SK-N-SH (cell line): ENCODE results near the gene ABCC11. TPM values are rescaled to one million over a fixed set of nuclear protein-coding genes. Genes with fewer than 3 reads are reported as not detected.
A peak's percentile ranks its signal among the peaks of the same experiment; 100 is the strongest.

Experiments
- CTCF ChIA-PET: fragments of 300-600, 350-600 bp; formaldehyde crosslinking; extraction: SDS; loops from one replicate; lab custom pipeline; 2021; lab: Yijun Ruan, JAX
- POLR2A ChIA-PET: fragments of 350-600 bp; sonication (Branson Sonifier 250); formaldehyde crosslinking; extraction: SDS; loops from one replicate; lab custom pipeline; 2020; ENCODE audit warnings: antibody characterized with exemption, inconsistent platforms; lab: Yijun Ruan, JAX
- DNase-seq: peaks from one replicate; pipeline ENCODE4 v3.0.0; 2012
- H2AFZ ChIP-seq: fragments of 200-600 bp; sonication (generic); 2 replicates; pipeline ENCODE4 v1.8.1; 2016; ENCODE audit warnings: antibody characterized with exemption, mild to moderate bottlenecking, low read depth
- H3F3A ChIP-seq: fragments of 200-600 bp; sonication (generic); replicated peaks from 2 replicates; pipeline ENCODE3; 2016; ENCODE audit warnings: antibody characterized with exemption, mild to moderate bottlenecking; ENCODE audit not compliant: insufficient read depth
- H3K27ac ChIP-seq, 2 experiments: fragments of 200-500 bp in 1 of 2; fragments of 200-600 bp in 1 of 2; sonication (Bioruptor generic) in 1 of 2; sonication (generic), shearing (Covaris generic) in 1 of 2; 2 replicates each; pipeline versions ENCODE4 v1.5.1 to v1.6.1; 2014 to 2016; ENCODE audit warnings: low read depth in 2 of 2, inconsistent platforms in 1 of 2, low read length in 1 of 2, mild to moderate bottlenecking in 1 of 2, mixed read lengths in 1 of 2
- H3K27me3 ChIP-seq: fragments of 200-600 bp; sonication (generic), shearing (Covaris generic); 2 replicates; pipeline ENCODE4 v1.6.1; 2016; ENCODE audit warnings: mixed run types; ENCODE audit not compliant: insufficient read depth
- H3K36me3 ChIP-seq, 2 experiments: fragments of 200-500 bp in 1 of 2; fragments of 200-600 bp in 1 of 2; sonication (Bioruptor generic) in 1 of 2; sonication (generic) in 1 of 2; replicated peaks in 1 of 2; 2 replicates each; pipeline versions ENCODE3 to v1.5.1; 2014 to 2016; ENCODE audit warnings: low read length in 1 of 2, mild to moderate bottlenecking in 1 of 2; ENCODE audit not compliant: insufficient read depth in 2 of 2, control insufficient read depth in 1 of 2
- H3K4me1 ChIP-seq, 2 experiments: fragments of 200-500 bp in 1 of 2; fragments of 200-600 bp in 1 of 2; sonication (Bioruptor generic) in 1 of 2; sonication (generic), shearing (Covaris generic) in 1 of 2; 2 replicates each; pipeline versions ENCODE4 v1.5.1 to v1.6.1; 2014 to 2016; ENCODE audit warnings: low read depth in 1 of 2, low read length in 1 of 2, mixed run types in 1 of 2; ENCODE audit not compliant: insufficient read depth in 2 of 2, control insufficient read depth in 1 of 2
- H3K4me2 ChIP-seq: fragments of 200-600 bp; sonication (generic), shearing (Covaris generic); 2 replicates; pipeline ENCODE4 v1.6.1; 2017; ENCODE audit warnings: mixed run types
- H3K4me3 ChIP-seq, 2 experiments: fragments of 200-500 bp in 1 of 2; fragments of 200-600 bp in 1 of 2; sonication (Bioruptor generic) in 1 of 2; sonication (generic), shearing (Covaris generic) in 1 of 2; 2 replicates each; pipeline versions ENCODE4 v1.5.1 to v1.8.1; 2014 to 2016; ENCODE audit warnings: low read depth in 2 of 2, inconsistent platforms in 1 of 2, low read length in 1 of 2, mild to moderate bottlenecking in 1 of 2, mixed read lengths in 1 of 2, moderate library complexity in 1 of 2
- H3K79me2 ChIP-seq: fragments of 200-600 bp; sonication (generic); 2 replicates; pipeline ENCODE4 v1.8.1; 2017; ENCODE audit warnings: mild to moderate bottlenecking; ENCODE audit not compliant: insufficient read depth
- H3K9ac ChIP-seq: fragments of 200-600 bp; sonication (generic); 2 replicates; pipeline ENCODE4 v1.6.1; 2017; ENCODE audit warnings: mixed run types
- H3K9me2 ChIP-seq: fragments of 200-600 bp; sonication (generic); 2 replicates; pipeline ENCODE4 v1.6.1; 2017; ENCODE audit warnings: mixed run types
- H3K9me3 ChIP-seq: fragments of 200-600 bp; sonication (generic); 2 replicates; pipeline ENCODE4 v1.6.1; 2017; ENCODE audit warnings: mixed run types, mild to moderate bottlenecking, moderate library complexity
- H4K20me1 ChIP-seq: fragments of 200-600 bp; sonication (generic); 2 replicates; pipeline ENCODE4 v1.6.1; 2017; ENCODE audit warnings: mild to moderate bottlenecking, mixed run types; ENCODE audit not compliant: insufficient read depth
- CHD2 ChIP-seq: fragments of 150-350 bp; IDR thresholded peaks from 2 replicates; pipeline ENCODE4 v1.6.1; 2018; ENCODE audit warnings: low read length; ENCODE audit not compliant: partially characterized antibody
- CTCF ChIP-seq: fragments of 200-600 bp; sonication (generic); IDR thresholded peaks from 2 replicates; pipeline ENCODE4 v1.6.1; 2017; ENCODE audit warnings: antibody characterized with exemption, mild to moderate bottlenecking, moderate library complexity
- EP300 ChIP-seq, 2 experiments: IDR thresholded peaks; 2 replicates each; pipeline versions ENCODE4 v1.4.0 to v1.6.1; 2012; ENCODE audit warnings: borderline replicate concordance in 1 of 2, low read depth in 1 of 2, low read length in 1 of 2
- EZH2phosphoT487 ChIP-seq: fragments of 200-600 bp; sonication (generic); IDR thresholded peaks from 2 replicates; pipeline ENCODE4 v1.6.1; 2017; ENCODE audit warnings: low read depth, mixed run types, mild to moderate bottlenecking, antibody characterized with exemption, moderate library complexity, borderline replicate concordance
- FOXJ3 ChIP-seq: sonication (generic); formaldehyde crosslinking; IDR thresholded peaks from 2 replicates; pipeline ENCODE4 v1.5.1; 2020; ENCODE audit warnings: mild to moderate bottlenecking, missing genetic modification reagents
- FOXM1 ChIP-seq: IDR thresholded peaks from 2 replicates; pipeline ENCODE4 v1.4.0; 2012; ENCODE audit warnings: low read depth, mild to moderate bottlenecking
- IRF3 ChIP-seq: fragments of 150-350 bp; IDR thresholded peaks from 2 replicates; pipeline ENCODE4 v1.6.1; 2016; ENCODE audit warnings: mild to moderate bottlenecking, low read depth, low read length
- MAX ChIP-seq: IDR thresholded peaks from 2 replicates; pipeline ENCODE4 v1.4.0; 2012; ENCODE audit warnings: low read depth
- MEF2A ChIP-seq: IDR thresholded peaks from 2 replicates; pipeline ENCODE4 v1.4.0; 2012; ENCODE audit warnings: low read depth, borderline replicate concordance
- NFIC ChIP-seq: IDR thresholded peaks from 2 replicates; pipeline ENCODE4 v1.4.0; 2012; ENCODE audit warnings: borderline replicate concordance
- PBX3 ChIP-seq: IDR thresholded peaks from 2 replicates; pipeline ENCODE4; 2012
- POLR2AphosphoS5 ChIP-seq: IDR thresholded peaks from 2 replicates; pipeline ENCODE4 v1.6.1; 2012; ENCODE audit warnings: low read depth, low read length
- RAD21 ChIP-seq: IDR thresholded peaks from 2 replicates; pipeline ENCODE4 v1.6.1; 2012; ENCODE audit warnings: mild to moderate bottlenecking, low read length
- RCOR1 ChIP-seq: fragments of 150-350 bp; IDR thresholded peaks from 2 replicates; pipeline ENCODE4 v1.6.1; 2017; ENCODE audit warnings: antibody characterized with exemption, low read length
- SIN3A ChIP-seq: IDR thresholded peaks from 2 replicates; pipeline ENCODE4 v1.6.1; 2012; ENCODE audit warnings: low read depth, mild to moderate bottlenecking, low read length, moderate library complexity, borderline replicate concordance
- TCF12 ChIP-seq: IDR thresholded peaks from 2 replicates; pipeline ENCODE4 v1.4.0; 2012
- TEAD4 ChIP-seq: IDR thresholded peaks from 2 replicates; pipeline ENCODE4 v1.4.0; 2012; ENCODE audit warnings: mild to moderate bottlenecking, borderline replicate concordance; ENCODE audit not compliant: insufficient read depth
- USF2 ChIP-seq: fragments of 150-350 bp; IDR thresholded peaks from 2 replicates; pipeline ENCODE4 v1.6.1; 2017; ENCODE audit warnings: antibody characterized with exemption, low read length, low read depth, borderline replicate concordance
- YY1 ChIP-seq: IDR thresholded peaks from 2 replicates; pipeline ENCODE4 v1.4.0; 2012; ENCODE audit warnings: low read depth, mild to moderate bottlenecking
- ZBTB33 ChIP-seq: IDR thresholded peaks from 2 replicates; pipeline ENCODE4 v1.4.0; 2012; ENCODE audit warnings: low read depth, borderline replicate concordance
- WGBS: methylation state at CpG from one replicate; pipeline ENCODE4 v1.1.6; 2017; ENCODE audit warnings: low lambda C conversion rate; 5-methylcytosine and 5-hydroxymethylcytosine counted together
- polyA plus RNA-seq, 3 experiments: library from polyadenylated mRNA; depleted of rRNA; stranded (reverse); fragments of >200 nt; gene quantifications; 2 replicates each; pipeline ENCODE4 v1.2.3, GENCODE V29; 2012

ABCC11 gene
- 0.07 and 0.16 TPM in 2 replicates for polyA plus RNA-seq (2012; rRNA removed)
- 0.05 and 0.14 TPM in 2 replicates for polyA plus RNA-seq (2012; cell fraction: cytosol; rRNA removed)
- 0.08 and 0.11 TPM in 2 replicates for polyA plus RNA-seq (2012; cell fraction: nucleus; rRNA removed)

GRCh38 chr16:48247311-48247710 lies at the start of gene ABCC11:
Gene ABCC11, minus strand, starts transcription at chr16:48247539. Its CDS starts 15,618 bp downstream, at chr16:48231921.
- H3K36me3 ChIP-seq, result peaks cover 0 to 3% of the 10 kb centered on the region in 2 experiments
- peak within 1 kb of the TSS; percentile 87; the same call in 1 of the 2 replicates for H3K4me2 ChIP-seq
- TF ChIP-seq FOXM1 (no peak), CTCF (no peak), MAX (no peak), FOXJ3 (CRISPR knock-in tag) (no peak), SIN3A (no peak), TEAD4 (no peak), EP300 (IDR thresholded peaks at IDR 0.05; ENCODE audit: borderline replicate concordance in 1 of 2, low read depth in 1 of 2, low read length in 1 of 2) (no peak), YY1 (no peak), RAD21 (no peak), POLR2AphosphoS5 (no peak), NFIC (no peak), TCF12 (no peak), CHD2 (no peak), PBX3 (no peak), USF2 (no peak), RCOR1 (no peak), ZBTB33 (no peak), EZH2phosphoT487 (no peak), IRF3 (no peak), MEF2A (no peak)
- TF ChIP-seq, all 33 proteins: peak for 0
- no peaks in the 10 kb centered on the region for H3F3A ChIP-seq
- no peak within 1 kb of the TSS for H3K9ac ChIP-seq
- no peak within 1 kb of the TSS for H2AFZ ChIP-seq
- no peaks in the 10 kb centered on the region for H3K9me2 ChIP-seq
- no peak within 1 kb of the TSS; a peak in 1 of 4 replicates for H3K4me3 ChIP-seq
- peaks cover 80% of the 10 kb centered on the region for H3K79me2 ChIP-seq
- H3K27me3 ChIP-seq, result no peaks in the 10 kb centered on the region
- H4K20me1 ChIP-seq, result peaks cover 26% of the 10 kb centered on the region; the same call in 1 of the 2 replicates
- DNase-seq, result no peak
- H3K27ac ChIP-seq, result no peak within 1 kb of the TSS
- H3K4me1 ChIP-seq, result peaks cover 6 to 10% of the 10 kb centered on the region in 2 experiments; a peak in 3 of 4 replicates
- ChIA-PET POLR2A (no interaction called here), CTCF (no interaction called here)
- no peaks in the 10 kb centered on the region for H3K9me3 ChIP-seq
- 67% methylated on average over 4 of the region's 4 CpGs for WGBS
